ENCODE measurements around the gene FGF4. TPM values are rescaled to one million over a fixed set of nuclear protein-coding genes. Genes with fewer than 3 reads are reported as not detected.

FGF4 gene
- total RNA-seq, 2 donors from 2014 or later = not detected

GRCh38 chr11:69734841-69735240 lies 40.3 kb downstream of the FGF4 start:
- DNase-seq = no peak
- intact Hi-C loops (cut with DNase I) = no loop called here
- ATAC-seq = no peak

DNA sequence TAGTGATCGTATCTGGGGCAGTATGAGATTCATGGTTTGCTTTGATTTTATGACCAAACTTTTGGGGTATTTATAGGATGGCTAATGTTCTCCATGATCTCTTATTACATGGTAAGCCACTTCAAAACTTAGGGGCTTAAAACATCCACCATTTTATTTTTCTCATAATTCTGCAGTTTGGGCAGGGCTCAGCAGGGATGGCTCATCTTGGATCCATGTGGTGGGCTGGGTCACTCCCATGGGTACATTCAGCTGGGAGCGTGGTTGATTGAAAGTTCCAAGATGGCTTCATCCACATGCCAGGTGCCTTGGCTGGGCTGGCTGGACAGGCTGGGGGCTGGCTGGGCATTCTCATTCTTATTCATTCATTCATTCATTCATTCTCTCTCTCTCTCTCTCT lies 40.8 kb downstream of the FGF4 start:
- ATAC-seq (no peak), DNase-seq (no peak)
- intact Hi-C loops (cut with DNase I) = no loop called here

- DNase-seq (no peak), ATAC-seq (no peak)
- intact Hi-C loops (cut with DNase I) = no loop called here
Observed at GRCh38 chr11:69732910-69733309, 42.2 kb downstream of the FGF4 start.

- ATAC-seq = no peak
- intact Hi-C loops (cut with DNase I) = no loop called here
- DNase-seq = no peak
Observed at GRCh38 chr11:69731110-69731509, 44.0 kb downstream of the FGF4 start.

GRCh38 chr11:69730500-69730899 lies 44.6 kb downstream of the FGF4 start:
- DNase-seq (no peak), ATAC-seq (no peak)
- intact Hi-C loops (cut with DNase I) = no loop called here

DNA sequence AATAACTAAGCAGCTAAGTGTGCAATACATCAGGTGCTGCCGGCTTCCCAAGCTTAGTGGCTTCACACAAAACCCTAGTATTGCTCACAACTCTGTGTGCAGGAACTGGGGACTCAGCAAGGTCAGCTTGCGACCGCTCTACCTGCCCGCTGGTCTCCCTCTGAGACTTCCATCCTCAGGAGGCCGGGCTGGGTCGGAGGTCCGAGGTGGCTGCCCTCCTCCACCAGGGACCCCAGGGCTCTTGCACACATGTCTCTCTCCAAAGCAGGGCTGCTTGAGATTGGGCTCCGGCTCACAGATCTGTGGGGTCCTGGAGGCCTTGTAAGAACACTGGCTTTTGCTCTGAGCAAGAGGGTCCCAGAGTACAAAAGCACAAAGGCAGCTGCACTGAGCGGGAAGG lies 45.9 kb downstream of the FGF4 start:
- no peak for DNase-seq
- no peak for ATAC-seq
- intact Hi-C loops (cut with DNase I) = no loop called here

DNA sequence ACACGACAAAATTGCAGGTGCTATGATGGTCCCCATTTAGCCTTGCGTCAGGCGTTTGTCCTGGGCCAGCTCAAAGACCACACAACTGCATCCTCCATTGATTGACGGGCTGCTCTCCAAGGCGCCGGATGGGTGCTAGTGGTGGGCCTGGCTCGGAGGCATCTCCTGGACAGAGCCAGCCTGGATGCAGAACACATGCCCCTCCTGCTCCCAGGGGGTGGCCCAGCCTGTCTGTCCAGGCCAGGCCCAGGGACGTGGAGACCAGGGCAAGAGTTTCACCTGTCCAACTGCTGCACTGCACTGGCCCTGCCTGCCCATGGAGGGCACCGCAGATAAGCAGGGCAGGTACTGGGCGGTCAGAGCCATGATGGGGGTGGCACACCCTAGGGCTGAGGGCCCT lies 47.9 kb downstream of the FGF4 start:
- DNase-seq (no peak), ATAC-seq (no peak)
- intact Hi-C loops (cut with DNase I) = no loop called here

DNA sequence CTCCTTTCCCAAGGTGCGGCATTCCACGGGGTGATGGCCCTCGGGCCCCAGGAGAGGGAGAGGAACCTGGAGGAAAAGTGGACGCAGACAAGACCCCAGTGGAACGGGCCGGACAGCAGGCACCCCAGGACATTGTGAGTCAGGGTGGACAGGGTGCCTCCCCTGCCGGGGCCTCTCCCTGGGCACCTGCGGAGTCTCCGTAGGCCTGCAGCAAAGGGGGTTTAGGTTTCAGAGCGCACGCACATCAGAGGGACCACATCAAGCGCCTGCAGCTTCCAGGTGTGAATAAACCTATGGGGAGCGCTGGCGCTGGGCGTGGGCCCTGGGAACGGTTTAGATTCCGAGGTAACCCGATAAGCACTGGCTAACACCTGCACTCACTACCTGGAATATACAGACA lies 48.7 kb downstream of the FGF4 start:
- intact Hi-C loops (cut with DNase I) = no loop called here
- DNase-seq = no peak
- no peak for ATAC-seq

- intact Hi-C loops (cut with DNase I) = no loop called here
- DNase-seq = no peak
- no peak for ATAC-seq
Observed at GRCh38 chr11:69726019-69726418, 49.1 kb downstream of the FGF4 start.

DNA sequence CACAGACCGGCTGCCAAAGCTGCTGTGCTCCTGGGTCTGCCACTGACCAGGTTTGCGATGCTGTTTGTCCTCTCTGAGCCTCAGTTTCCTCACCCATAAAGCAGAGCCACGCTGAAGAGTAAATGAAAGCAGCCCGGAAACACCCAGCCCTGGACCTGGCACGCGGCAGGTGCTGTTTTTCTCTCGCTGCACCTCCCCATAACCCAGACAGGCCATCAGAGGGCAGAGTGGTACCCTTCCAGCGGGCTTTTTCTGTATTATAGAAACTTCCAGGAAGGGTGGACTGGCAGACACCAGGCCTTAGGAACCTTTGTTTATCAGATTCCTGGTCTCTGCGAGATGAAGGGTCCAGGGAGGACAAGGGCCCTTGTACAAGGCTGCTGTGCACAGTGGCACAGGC lies 53.4 kb downstream of the FGF4 start:
- no peak for ATAC-seq
- DNase-seq = no peak
- intact Hi-C loops (cut with DNase I) = no loop called here

DNA sequence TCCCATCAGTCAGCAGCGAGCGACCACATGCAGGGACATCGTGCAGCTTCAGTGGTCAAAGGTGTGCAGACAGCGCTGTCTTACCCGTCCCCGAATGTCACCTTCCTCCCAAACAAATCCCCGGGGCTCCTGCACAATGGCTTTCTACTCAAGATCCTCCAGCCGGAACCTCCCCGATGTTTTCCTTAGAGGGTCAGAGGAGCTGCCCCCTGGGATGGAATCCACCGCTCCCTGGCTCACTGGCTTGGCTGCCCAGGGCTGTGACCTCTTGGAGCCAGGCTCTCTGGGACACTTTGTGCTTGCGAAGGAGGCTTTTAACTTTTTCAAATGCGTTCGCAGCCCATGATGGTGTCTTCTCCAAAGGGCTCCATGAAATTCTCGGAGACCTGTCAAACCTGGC lies 54.0 kb downstream of the FGF4 start:
- ATAC-seq = no peak
- intact Hi-C loops (cut with DNase I) = no loop called here

More for the DNA sequence above, 54.0 kb downstream of the FGF4 start:
- DNase-seq = no peak

Other genes with a start within 250 kb of the FGF4 start
- gene CCND1, start 134.2 kb downstream of the FGF4 start, total RNA-seq = 100 to 1,000 TPM; 150 to 169 TPM
- 10 to 100 TPM; 10.5 to 12.1 TPM for gene LTO1, start 100.0 kb downstream of the FGF4 start, total RNA-seq
- not detected for gene FGF19, start 71.3 kb downstream of the FGF4 start, total RNA-seq
- not detected for gene FGF3, start 44.1 kb upstream of the FGF4 start, total RNA-seq